Measurements from ENCODE around the gene SVOP. TPM values are rescaled to one million over a fixed set of nuclear protein-coding genes. Genes with fewer than 3 reads are reported as not detected.
A peak's percentile ranks its signal among the peaks of the same experiment; 100 is the strongest.

Gene SVOP
- total and polyA plus RNA-seq, 5 donors from 2014 or later = not detected

- no peak overlapping the region for H3K27ac Mint-ChIP-seq
Measured at GRCh38 chr12:108888031-108888430, 132.8 kb downstream of the SVOP start.

GRCh38 chr12:108886873-108887629 lies 133.8 kb downstream of the SVOP start:
- no peaks in the 10 kb centered on the region for H3K4me1 Mint-ChIP-seq
- Histone ChIP-seq H3K27me3 (ENCODE audit: control insufficient read depth, insufficient read depth, low read length) (no peaks in the 10 kb centered on the region), H3K36me3 (ENCODE audit: control insufficient read depth, insufficient read depth, low read length) (no peaks in the 10 kb centered on the region), H3K9me3 (ENCODE audit: control insufficient read depth in 2 of 2, low read length in 2 of 2) (no peaks in the 10 kb centered on the region), H3K4me1 (ENCODE audit: control insufficient read depth, insufficient read depth, low read length, poor library complexity, severe bottlenecking) (no peaks in the 10 kb centered on the region), H3K27ac (ENCODE audit: insufficient read depth, low read length, poor library complexity, severe bottlenecking) (no peak overlapping the region), H3K4me3 (ENCODE audit: low read depth, low read length) (no peak overlapping the region)
- no peak overlapping the region for H3K27ac Mint-ChIP-seq
- DNase-seq = no peak
- H3K27me3 Mint-ChIP-seq = peaks cover 11% of the 10 kb centered on the region
- peaks cover 0 to 3% (median 2%) of the 10 kb centered on the region in 7 donors for H3K9me3 Mint-ChIP-seq
- ATAC-seq (ENCODE audit: low read depth in 2 of 2) = no peak
- no peak overlapping the region for H3K4me3 Mint-ChIP-seq
- no peaks in the 10 kb centered on the region for H3K36me3 Mint-ChIP-seq

More at GRCh38 chr12:108888031-108888430, 132.8 kb downstream of the SVOP start:
- no peaks in the 10 kb centered on the region for H3K36me3 Mint-ChIP-seq
- no peak for DNase-seq
- Histone ChIP-seq H3K36me3 (ENCODE audit: control insufficient read depth, insufficient read depth, low read length) (no peaks in the 10 kb centered on the region), H3K27ac (ENCODE audit: insufficient read depth, low read length, poor library complexity, severe bottlenecking) (no peak overlapping the region), H3K27me3 (ENCODE audit: control insufficient read depth, insufficient read depth, low read length) (no peaks in the 10 kb centered on the region), H3K9me3 (ENCODE audit: control insufficient read depth in 2 of 2, low read length in 2 of 2) (no peaks in the 10 kb centered on the region), H3K4me1 (ENCODE audit: control insufficient read depth, insufficient read depth, low read length, poor library complexity, severe bottlenecking) (no peaks in the 10 kb centered on the region), H3K4me3 (ENCODE audit: low read depth, low read length) (no peak overlapping the region)
- peaks cover 0 to 3% (median 2%) of the 10 kb centered on the region in 7 donors for H3K9me3 Mint-ChIP-seq
- peaks cover 6% of the 10 kb centered on the region for H3K27me3 Mint-ChIP-seq
- no peak for ATAC-seq (ENCODE audit: low read depth in 2 of 2)
- no peaks in the 10 kb centered on the region for H3K4me1 Mint-ChIP-seq
- no peak overlapping the region for H3K4me3 Mint-ChIP-seq

DNA sequence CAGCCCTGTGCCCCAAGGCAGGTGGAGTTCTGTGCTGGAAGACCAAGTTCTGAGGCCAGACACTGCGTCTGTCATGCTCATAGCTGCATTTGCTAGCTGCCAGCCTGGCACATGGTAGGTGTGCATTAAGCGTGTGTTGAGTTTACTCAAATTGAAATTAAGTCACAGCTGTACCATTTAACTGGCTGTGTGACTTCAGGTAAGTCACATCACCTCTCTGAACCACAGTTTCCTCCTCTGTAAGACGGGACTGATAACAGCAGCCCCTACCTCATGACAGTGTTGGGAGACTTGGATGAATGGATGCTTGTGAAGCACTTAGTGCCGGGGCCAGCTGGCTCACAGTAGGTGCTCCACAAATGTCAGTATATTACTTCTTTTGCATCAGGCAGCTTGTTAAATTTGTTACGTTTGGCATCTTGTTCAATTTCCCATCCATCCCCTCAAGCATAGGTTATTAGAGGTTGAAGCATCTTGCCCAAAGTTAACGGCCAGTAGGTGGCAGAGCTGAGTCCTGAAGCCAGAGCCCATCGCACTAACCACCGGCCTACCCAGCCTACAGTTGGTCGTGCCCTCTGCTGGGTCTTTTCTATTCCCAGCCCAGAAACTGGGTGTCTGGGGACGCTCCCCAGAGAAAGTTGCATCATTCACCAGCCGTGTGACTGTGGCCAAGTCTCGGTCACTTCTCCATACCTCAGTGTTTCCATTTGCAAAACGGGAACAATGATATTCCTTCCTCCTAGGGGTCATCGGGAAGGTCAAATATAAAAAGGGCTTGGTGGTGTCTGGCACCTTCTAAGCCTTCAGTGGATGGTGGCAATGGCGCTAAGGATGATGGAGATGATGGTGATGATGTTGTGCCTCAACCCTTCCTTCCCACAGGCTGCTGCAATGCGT lies 136.5 kb downstream of the SVOP start:
- no peaks in the 10 kb centered on the region for H3K4me1 ChIP-seq (ENCODE audit: control insufficient read depth, insufficient read depth, low read length, poor library complexity, severe bottlenecking)
- H3K4me3 ChIP-seq (ENCODE audit: low read depth, low read length) = no peak overlapping the region
- H3K27me3 ChIP-seq (ENCODE audit: control insufficient read depth, insufficient read depth, low read length) = no peaks in the 10 kb centered on the region
- Mint-ChIP-seq H3K27me3 (peaks cover 11% of the 10 kb centered on the region), H3K4me1 (no peaks in the 10 kb centered on the region), H3K9me3 (peaks cover 0 to 2% (median 0%) of the 10 kb centered on the region in 7 donors), H3K4me3 (no peak overlapping the region), H3K27ac (no peak overlapping the region), H3K36me3 (no peaks in the 10 kb centered on the region)
- DNase-seq = peak; percentile 40 to 71 (median 43)
- peak; percentile 63 to 66 for ATAC-seq (ENCODE audit: low read depth in 2 of 2)
- no peak overlapping the region for H3K27ac ChIP-seq (ENCODE audit: insufficient read depth, low read length, poor library complexity, severe bottlenecking)
- no peaks in the 10 kb centered on the region for H3K9me3 ChIP-seq (ENCODE audit: control insufficient read depth in 2 of 2, low read length in 2 of 2)
- no peaks in the 10 kb centered on the region for H3K36me3 ChIP-seq (ENCODE audit: control insufficient read depth, insufficient read depth, low read length)

DNA sequence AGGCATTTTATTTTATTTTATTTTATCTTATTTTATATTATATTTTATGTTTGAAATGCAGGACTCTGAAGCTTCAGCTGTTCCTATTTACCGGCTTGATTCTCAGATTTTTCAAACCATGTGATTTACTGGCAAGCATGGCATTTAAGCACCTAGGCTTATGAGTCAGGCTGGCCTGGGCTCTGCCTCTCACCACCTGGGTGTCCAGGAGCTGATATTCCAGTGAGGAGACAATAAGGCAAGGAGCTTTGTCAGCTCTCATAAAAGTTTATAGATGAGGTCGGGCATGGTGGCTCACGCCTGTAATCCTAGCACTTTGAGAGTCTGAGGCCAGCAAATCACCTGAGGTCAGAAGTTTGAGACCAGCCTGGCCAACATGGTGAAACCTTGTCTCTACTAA lies 138.9 kb downstream of the SVOP start:
- H3K9me3 ChIP-seq (ENCODE audit: control insufficient read depth in 2 of 2, low read length in 2 of 2) = no peaks in the 10 kb centered on the region
- H3K36me3 ChIP-seq (ENCODE audit: control insufficient read depth, insufficient read depth, low read length) = no peaks in the 10 kb centered on the region
- no peak for DNase-seq
- no peak overlapping the region for H3K27ac ChIP-seq (ENCODE audit: insufficient read depth, low read length, poor library complexity, severe bottlenecking)
- H3K36me3 Mint-ChIP-seq = no peaks in the 10 kb centered on the region
- H3K27me3 ChIP-seq (ENCODE audit: control insufficient read depth, insufficient read depth, low read length) = no peaks in the 10 kb centered on the region
- ATAC-seq (ENCODE audit: low read depth in 2 of 2) = no peak
- H3K27me3 Mint-ChIP-seq = peaks cover 20% of the 10 kb centered on the region
- no peak overlapping the region for H3K4me3 Mint-ChIP-seq
- H3K4me1 ChIP-seq (ENCODE audit: control insufficient read depth, insufficient read depth, low read length, poor library complexity, severe bottlenecking) = no peaks in the 10 kb centered on the region
- peaks cover 0 to 2% (median 0%) of the 10 kb centered on the region in 7 donors for H3K9me3 Mint-ChIP-seq
- H3K27ac Mint-ChIP-seq = no peak overlapping the region
- H3K4me3 ChIP-seq (ENCODE audit: low read depth, low read length) = no peak overlapping the region
- no peaks in the 10 kb centered on the region for H3K4me1 Mint-ChIP-seq

GRCh38 chr12:108879615-108880254 lies 141.1 kb downstream of the SVOP start, which contains the start of gene DAO:
Gene DAO (plus strand): TSS chr12:108880092. CDS start chr12:108885007, 4,915 bp downstream.
- Histone ChIP-seq H3K4me3 (ENCODE audit: low read depth, low read length) (no peak within 1 kb of the TSS), H3K27ac (ENCODE audit: insufficient read depth, low read length, poor library complexity, severe bottlenecking) (no peak within 1 kb of the TSS), H3K9me3 (ENCODE audit: control insufficient read depth in 2 of 2, low read length in 2 of 2) (no peaks in the 10 kb centered on the region), H3K27me3 (ENCODE audit: control insufficient read depth, insufficient read depth, low read length) (no peaks in the 10 kb centered on the region), H3K4me1 (ENCODE audit: control insufficient read depth, insufficient read depth, low read length, poor library complexity, severe bottlenecking) (no peaks in the 10 kb centered on the region), H3K36me3 (ENCODE audit: control insufficient read depth, insufficient read depth, low read length) (no peaks in the 10 kb centered on the region)
- Mint-ChIP-seq H3K4me3 (no peak within 1 kb of the TSS), H3K4me1 (peaks cover 0 to 8% (median 0%) of the 10 kb centered on the region in 4 donors), H3K27me3 (peaks cover 26% of the 10 kb centered on the region), H3K36me3 (no peaks in the 10 kb centered on the region), H3K27ac (no peak within 1 kb of the TSS), H3K9me3 (peaks cover 0 to 1% (median 0%) of the 10 kb centered on the region in 7 donors)
- DNase-seq = no peak
- no peak for ATAC-seq (ENCODE audit: low read depth in 2 of 2)

DNA sequence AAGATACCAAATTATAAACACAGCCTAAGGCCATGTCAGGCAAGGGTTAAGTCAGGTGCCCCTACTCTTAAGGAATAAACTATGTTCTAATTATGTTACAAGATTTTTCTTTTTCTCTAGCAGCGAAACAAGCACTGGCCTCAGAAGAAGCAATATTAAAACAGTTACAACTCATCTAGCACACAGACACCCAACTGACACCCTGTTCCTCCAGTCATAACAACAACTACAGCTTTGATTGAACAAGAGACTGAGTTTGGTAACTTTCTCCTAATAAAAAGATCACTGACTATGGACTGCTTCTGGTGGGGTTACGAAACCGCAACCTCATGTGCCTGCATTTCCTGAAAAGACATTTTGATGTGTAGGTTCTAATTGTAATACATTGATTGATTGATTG lies 144.3 kb downstream of the SVOP start:
- DNase-seq (no peak), ATAC-seq (ENCODE audit: low read depth in 2 of 2) (no peak)
- Histone ChIP-seq H3K27me3 (ENCODE audit: control insufficient read depth, insufficient read depth, low read length) (no peaks in the 10 kb centered on the region), H3K9me3 (ENCODE audit: control insufficient read depth in 2 of 2, low read length in 2 of 2) (no peaks in the 10 kb centered on the region), H3K36me3 (ENCODE audit: control insufficient read depth, insufficient read depth, low read length) (no peaks in the 10 kb centered on the region), H3K4me3 (ENCODE audit: low read depth, low read length) (no peak overlapping the region), H3K27ac (ENCODE audit: insufficient read depth, low read length, poor library complexity, severe bottlenecking) (no peak overlapping the region), H3K4me1 (ENCODE audit: control insufficient read depth, insufficient read depth, low read length, poor library complexity, severe bottlenecking) (no peaks in the 10 kb centered on the region)
- Mint-ChIP-seq H3K9me3 (peaks cover 0 to 1% (median 0%) of the 10 kb centered on the region in 7 donors), H3K4me3 (no peak overlapping the region), H3K4me1 (peaks cover 0 to 8% (median 0%) of the 10 kb centered on the region in 4 donors), H3K27ac (no peak overlapping the region), H3K27me3 (peaks cover 19% of the 10 kb centered on the region), H3K36me3 (no peaks in the 10 kb centered on the region)

- H3K4me3 ChIP-seq (ENCODE audit: low read depth, low read length) = no peak overlapping the region
- H3K9me3 Mint-ChIP-seq = peaks cover 0 to 1% (median 0%) of the 10 kb centered on the region in 7 donors
- ATAC-seq (ENCODE audit: low read depth in 2 of 2) = no peak
- H3K4me3 Mint-ChIP-seq = no peak overlapping the region
- peaks cover 19% of the 10 kb centered on the region for H3K27me3 Mint-ChIP-seq
- no peaks in the 10 kb centered on the region for H3K9me3 ChIP-seq (ENCODE audit: control insufficient read depth in 2 of 2, low read length in 2 of 2)
- H3K4me1 ChIP-seq (ENCODE audit: control insufficient read depth, insufficient read depth, low read length, poor library complexity, severe bottlenecking) = no peaks in the 10 kb centered on the region
- no peak overlapping the region for H3K27ac ChIP-seq (ENCODE audit: insufficient read depth, low read length, poor library complexity, severe bottlenecking)
- no peaks in the 10 kb centered on the region for H3K27me3 ChIP-seq (ENCODE audit: control insufficient read depth, insufficient read depth, low read length)
- DNase-seq = no peak
- no peaks in the 10 kb centered on the region for H3K36me3 Mint-ChIP-seq
- no peak overlapping the region for H3K27ac Mint-ChIP-seq
- H3K4me1 Mint-ChIP-seq = peaks cover 0 to 8% (median 0%) of the 10 kb centered on the region in 4 donors
- H3K36me3 ChIP-seq (ENCODE audit: control insufficient read depth, insufficient read depth, low read length) = no peaks in the 10 kb centered on the region
Measured at GRCh38 chr12:108875682-108876361, 145.0 kb downstream of the SVOP start.

Measured in CD4-positive, CD25-positive, alpha-beta regulatory T cell (primary cell).